ENCODE data around the gene DHRS9.
A peak's percentile ranks its signal among the peaks of the same experiment; 100 is the strongest.

Gene DHRS9

GRCh38 chr2:169087757-169088379 is 18.5 kb downstream of the DHRS9 start:
- no peaks in the 10 kb centered on the region for H3K36me3 ChIP-seq (replicated peaks)
- DNase-seq, result no peak
- in situ Hi-C loops (cut with HindIII; ENCODE audit: low pct_ligation_motif_present, low sequenced_read_pairs), result no loop called here
- H3K4me3 ChIP-seq (ENCODE audit: low read depth, low read length), result no peak overlapping the region
- no peak for TF ChIP-seq CTCF (IDR thresholded peaks at IDR 0.05; ENCODE audit: low read depth, low read length, missing control alignments)
- no peaks in the 10 kb centered on the region for H3K27me3 ChIP-seq (replicated peaks)
- H3K27ac ChIP-seq, result no peak overlapping the region

GRCh38 chr2:169089182-169089581 is 19.8 kb downstream of the DHRS9 start:
- Histone ChIP-seq H3K27ac (no peak overlapping the region), H3K4me3 (ENCODE audit: low read depth, low read length) (no peak overlapping the region), H3K27me3 (replicated peaks) (no peaks in the 10 kb centered on the region), H3K36me3 (replicated peaks) (no peaks in the 10 kb centered on the region)
- no peak for DNase-seq
- in situ Hi-C loops (cut with HindIII; ENCODE audit: low pct_ligation_motif_present, low sequenced_read_pairs), result no loop called here
- TF ChIP-seq CTCF (IDR thresholded peaks at IDR 0.05; ENCODE audit: low read depth, low read length, missing control alignments), result no peak

- no peaks in the 10 kb centered on the region for H3K36me3 ChIP-seq (replicated peaks)
- in situ Hi-C loops (cut with HindIII; ENCODE audit: low pct_ligation_motif_present, low sequenced_read_pairs), result no loop called here
- H3K4me3 ChIP-seq (ENCODE audit: low read depth, low read length), result no peak overlapping the region
- no peak overlapping the region for H3K27ac ChIP-seq
- DNase-seq, result no peak
- no peaks in the 10 kb centered on the region for H3K27me3 ChIP-seq (replicated peaks)
- TF ChIP-seq CTCF (IDR thresholded peaks at IDR 0.05; ENCODE audit: low read depth, low read length, missing control alignments), result no peak
Measured at GRCh38 chr2:169090133-169090820, 20.9 kb downstream of the DHRS9 start.

GRCh38 chr2:169091256-169091655 is 21.9 kb downstream of the DHRS9 start:
- no peak for DNase-seq
- no peak overlapping the region for H3K27ac ChIP-seq
- no peak for TF ChIP-seq CTCF (IDR thresholded peaks at IDR 0.05; ENCODE audit: low read depth, low read length, missing control alignments)
- in situ Hi-C loops (cut with HindIII; ENCODE audit: low pct_ligation_motif_present, low sequenced_read_pairs), result no loop called here
- H3K4me3 ChIP-seq (ENCODE audit: low read depth, low read length), result no peak overlapping the region
- H3K36me3 ChIP-seq (replicated peaks), result no peaks in the 10 kb centered on the region
- no peaks in the 10 kb centered on the region for H3K27me3 ChIP-seq (replicated peaks)

- no peaks in the 10 kb centered on the region for H3K36me3 ChIP-seq (replicated peaks)
- TF ChIP-seq CTCF (IDR thresholded peaks at IDR 0.05; ENCODE audit: low read depth, low read length, missing control alignments), result no peak
- no peak overlapping the region for H3K27ac ChIP-seq
- no peaks in the 10 kb centered on the region for H3K27me3 ChIP-seq (replicated peaks)
- H3K4me3 ChIP-seq (ENCODE audit: low read depth, low read length), result no peak overlapping the region
- in situ Hi-C loops (cut with HindIII; ENCODE audit: low pct_ligation_motif_present, low sequenced_read_pairs), result no loop called here
- peak; percentile 49 for DNase-seq
Measured at GRCh38 chr2:169091761-169092519, 22.6 kb downstream of the DHRS9 start.
